GM19467 (cell line): ENCODE data around the gene KRTAP29-1.

Experiments
- ATAC-seq: cut with Tn5 transposase; IDR thresholded peaks from one replicate; pipeline ENCODE4 v1.9.1; 2021; ENCODE audit warnings: mild to moderate bottlenecking, moderate library complexity; ENCODE audit not compliant: unreplicated experiment

Gene KRTAP29-1

GRCh38 chr17:41329279-41329948 is 26.8 kb upstream of the KRTAP29-1 start:
- no peak for ATAC-seq

- no peak for ATAC-seq
Observed at GRCh38 chr17:41328207-41328606, 25.6 kb upstream of the KRTAP29-1 start.

DNA sequence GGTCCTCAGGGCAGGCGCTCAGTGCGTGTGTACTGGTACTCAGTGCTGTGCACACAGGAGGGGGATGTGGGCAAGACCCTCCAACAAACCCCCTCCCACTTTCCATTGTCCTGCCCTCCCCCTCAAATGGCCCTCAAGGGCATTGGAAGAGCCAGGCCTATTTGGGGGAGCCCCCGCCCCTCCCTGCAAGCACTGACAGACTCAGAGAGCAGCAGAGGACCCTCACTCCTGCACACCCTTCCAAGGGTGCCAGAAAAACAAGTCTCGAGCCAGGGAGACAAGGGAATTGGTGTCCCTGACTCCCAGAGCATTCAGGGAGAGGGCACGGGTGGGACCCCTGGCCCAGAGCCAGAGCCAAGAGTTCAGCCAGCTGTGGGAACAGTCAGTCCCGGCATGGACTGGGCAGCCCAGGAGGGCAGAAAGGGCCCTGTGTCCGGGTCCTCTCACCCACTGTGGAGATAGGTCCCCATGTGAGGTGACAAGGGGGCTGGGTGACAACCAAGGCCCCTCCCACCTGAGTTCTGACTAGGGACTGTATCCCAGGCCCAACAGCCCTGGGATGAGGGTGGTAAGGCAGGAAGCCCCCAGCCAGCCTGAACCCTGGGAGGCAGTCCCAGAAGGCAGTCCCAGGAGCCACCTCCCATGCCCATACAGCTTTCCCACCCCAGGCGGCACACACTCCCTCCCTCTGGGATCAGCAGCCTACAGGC is 24.9 kb upstream of the KRTAP29-1 start:
- no peak for ATAC-seq

- ATAC-seq: no peak
Observed at GRCh38 chr17:41326173-41327145, 23.8 kb upstream of the KRTAP29-1 start.

DNA sequence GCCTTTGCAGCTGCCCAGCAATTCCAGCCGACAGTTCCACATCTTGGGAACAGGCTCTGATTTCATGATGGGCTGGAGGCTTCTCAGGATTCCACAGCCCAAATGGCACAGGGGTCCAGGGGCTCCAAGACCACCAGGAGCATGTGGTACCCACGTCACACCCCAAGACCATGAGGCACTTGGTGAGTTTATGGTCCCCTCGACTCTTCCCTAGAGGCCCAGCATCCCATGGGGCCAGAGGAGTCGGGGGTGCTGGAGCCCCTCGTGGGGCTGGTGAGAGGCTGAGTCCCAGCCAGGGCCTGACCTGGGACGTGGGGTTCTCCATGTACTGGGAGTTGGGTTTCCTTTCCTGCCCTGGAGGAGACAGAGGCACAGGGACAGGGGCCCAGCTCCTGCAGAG is 23.0 kb upstream of the KRTAP29-1 start:
- no peak for ATAC-seq

DNA sequence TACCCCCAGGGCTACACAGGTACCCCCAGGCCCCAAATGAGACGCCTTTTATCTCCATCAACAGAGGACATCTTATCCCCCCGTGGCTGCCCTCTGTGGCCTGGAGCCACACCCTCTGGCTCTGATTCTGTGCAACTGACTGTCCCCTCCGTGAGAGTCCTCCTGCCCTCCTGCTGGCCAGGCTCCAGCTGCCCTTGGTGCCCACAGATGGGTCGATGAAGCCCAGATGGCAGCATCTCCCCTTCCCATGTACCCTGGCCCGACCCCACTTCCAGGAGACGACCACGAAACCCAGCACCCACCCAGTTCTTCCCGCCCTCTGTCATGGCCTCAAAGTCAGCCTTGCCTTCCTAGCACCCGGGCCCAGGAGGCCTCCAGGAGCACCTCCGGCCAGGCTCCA is 22.5 kb upstream of the KRTAP29-1 start:
- ATAC-seq: no peak

- ATAC-seq: no peak
Observed at GRCh38 chr17:41324180-41325075, 21.8 kb upstream of the KRTAP29-1 start.

GRCh38 chr17:41322903-41323895 is 20.5 kb upstream of the KRTAP29-1 start:
- ATAC-seq: no peak

DNA sequence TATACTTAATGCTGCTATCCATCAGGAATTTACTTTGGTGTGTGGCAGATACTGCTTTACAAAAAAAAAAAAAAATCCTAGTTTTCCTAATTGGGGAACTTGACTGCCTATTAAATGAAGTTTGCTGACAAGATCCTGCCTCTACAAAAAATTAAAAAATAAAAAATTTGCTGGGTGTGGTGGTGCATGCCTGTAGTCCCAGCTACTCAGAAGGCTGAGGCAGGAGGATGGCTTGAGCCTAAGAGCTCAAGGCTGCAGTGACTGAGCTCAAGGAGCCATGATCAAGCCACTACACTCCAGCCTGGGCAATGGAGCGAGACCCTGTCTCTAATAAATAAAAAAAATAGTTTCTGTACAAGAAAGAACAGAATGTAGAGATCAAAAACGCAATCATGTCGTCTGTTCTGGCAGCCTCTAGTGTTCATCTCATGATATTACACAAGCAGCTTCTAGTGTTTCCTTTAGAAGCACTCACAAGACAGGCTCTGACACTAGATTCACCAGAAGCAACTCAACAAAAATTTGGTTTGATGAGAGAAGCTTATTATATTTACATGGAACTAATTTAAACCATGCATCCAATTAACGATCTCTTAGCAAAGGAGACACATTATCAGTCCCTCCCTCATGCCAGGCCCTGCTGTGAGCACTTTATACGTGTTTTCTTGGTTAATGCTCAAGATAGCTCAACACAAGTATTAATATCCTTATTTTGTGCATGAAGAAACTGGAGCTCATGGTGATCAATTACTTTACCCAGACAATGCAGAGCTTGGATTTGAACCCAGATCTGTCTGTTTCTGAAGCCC is 19.6 kb upstream of the KRTAP29-1 start:
- no peak for ATAC-seq

DNA sequence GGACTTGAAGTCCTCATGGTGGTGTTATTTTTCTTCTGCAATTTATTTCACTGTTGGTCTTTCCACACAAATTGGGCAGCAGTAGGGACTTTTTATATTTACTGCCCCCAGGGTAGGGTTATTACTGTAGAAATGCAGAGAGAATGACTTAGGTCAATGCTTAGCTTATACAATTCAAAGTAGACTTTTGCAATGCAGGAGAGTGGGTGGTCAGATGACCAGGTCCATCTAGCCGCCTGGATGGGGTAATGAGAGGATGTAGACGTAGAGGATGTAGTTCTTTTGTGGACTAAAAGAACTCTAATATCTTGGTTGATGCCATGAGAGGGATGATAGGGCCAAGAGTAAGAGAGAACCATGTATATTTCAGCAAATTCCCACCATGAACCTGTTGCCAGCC is 15.6 kb upstream of the KRTAP29-1 start:
- no peak for ATAC-seq

GRCh38 chr17:41315814-41316445 is 13.3 kb upstream of the KRTAP29-1 start:
- ATAC-seq: no peak

DNA sequence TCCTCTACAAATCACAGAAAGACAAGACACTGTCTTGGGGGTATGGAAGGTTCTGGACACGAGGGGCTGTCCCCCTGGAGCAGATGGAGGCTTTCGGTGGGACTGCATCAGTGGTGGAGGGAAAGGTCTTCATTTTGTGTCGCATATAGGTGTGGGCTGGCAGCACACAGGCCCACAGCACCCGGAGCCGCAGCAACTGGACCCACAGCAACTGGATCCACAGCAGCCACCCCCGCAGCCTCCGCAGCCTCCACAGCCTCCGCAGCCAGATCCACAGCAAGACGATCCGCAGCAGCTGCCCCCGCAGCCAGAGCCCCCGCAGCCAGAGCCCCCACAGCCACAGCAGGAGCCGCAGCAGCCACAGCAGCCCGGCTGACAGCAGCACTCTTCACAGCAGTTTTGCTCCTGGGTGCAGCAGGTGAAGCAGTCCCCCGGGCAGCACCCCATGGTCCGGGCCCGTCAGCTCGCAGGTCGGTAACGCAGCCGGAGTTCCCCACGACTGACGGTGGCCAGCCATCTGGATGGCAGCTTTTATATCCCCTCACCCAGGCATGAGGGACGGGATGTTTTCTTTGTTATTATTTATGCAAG is 12.6 kb upstream of the KRTAP29-1 start, which contains the start of gene KRTAP17-1:
TSS of gene KRTAP17-1 (minus strand) at position 507 of the 591 bp plus-strand sequence. CDS start at position 447, 60 bp downstream.
- no peak for ATAC-seq

DNA sequence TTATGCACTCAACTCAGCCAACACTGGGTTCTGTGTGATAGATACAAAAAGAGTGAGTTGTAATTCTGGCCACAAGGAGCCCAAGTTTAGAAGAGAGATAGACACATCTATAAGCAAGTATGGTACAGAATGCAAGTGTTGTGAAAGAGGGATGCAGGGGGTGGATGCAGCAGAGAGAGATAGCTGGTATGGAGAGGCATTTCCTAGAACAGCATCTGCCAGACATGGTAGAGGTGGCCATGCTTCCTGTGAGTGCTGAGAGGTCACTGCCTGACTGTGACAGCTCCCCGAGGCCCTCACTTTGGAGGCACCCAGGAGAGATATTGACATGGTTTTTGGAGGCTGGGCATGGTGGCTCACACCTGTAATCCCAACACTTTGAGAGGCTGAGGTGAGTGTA is 8.5 kb upstream of the KRTAP29-1 start:
- no peak for ATAC-seq

- no peak for ATAC-seq
Observed at GRCh38 chr17:41308918-41309359, 6.3 kb upstream of the KRTAP29-1 start, which contains the start of gene KRTAP16-1. Gene KRTAP16-1 (minus strand): TSS chr17:41309309. CDS start chr17:41309253, 56 bp downstream.

- no peak for ATAC-seq
Observed at GRCh38 chr17:41308251-41308917, 5.7 kb upstream of the KRTAP29-1 start.

- ATAC-seq: no peak
Observed at GRCh38 chr17:41307647-41308046, 5.0 kb upstream of the KRTAP29-1 start.

- no peak for ATAC-seq
Observed at GRCh38 chr17:41304091-41304490, 1.4 kb upstream of the KRTAP29-1 start.
